Hindlimb muscle (tissue), 1 donor: ENCODE results near the gene UMODL1. TPM values are rescaled to one million over a fixed set of nuclear protein-coding genes. Genes with fewer than 3 reads are reported as not detected.

ENCODE experiments used
- DNase-seq: peaks from one replicate; pipeline ENCODE4 v3.0.0-alpha.2; 2013
- polyA plus RNA-seq: library from polyadenylated mRNA; unstranded; fragments of 120-200 nt; gene quantifications from one replicate; pipeline ENCODE4 v1.2.1, GENCODE V29; 2013; ENCODE audit not compliant: insufficient read length

Gene UMODL1
- polyA plus RNA-seq, 1 donor, result not detected

DNA sequence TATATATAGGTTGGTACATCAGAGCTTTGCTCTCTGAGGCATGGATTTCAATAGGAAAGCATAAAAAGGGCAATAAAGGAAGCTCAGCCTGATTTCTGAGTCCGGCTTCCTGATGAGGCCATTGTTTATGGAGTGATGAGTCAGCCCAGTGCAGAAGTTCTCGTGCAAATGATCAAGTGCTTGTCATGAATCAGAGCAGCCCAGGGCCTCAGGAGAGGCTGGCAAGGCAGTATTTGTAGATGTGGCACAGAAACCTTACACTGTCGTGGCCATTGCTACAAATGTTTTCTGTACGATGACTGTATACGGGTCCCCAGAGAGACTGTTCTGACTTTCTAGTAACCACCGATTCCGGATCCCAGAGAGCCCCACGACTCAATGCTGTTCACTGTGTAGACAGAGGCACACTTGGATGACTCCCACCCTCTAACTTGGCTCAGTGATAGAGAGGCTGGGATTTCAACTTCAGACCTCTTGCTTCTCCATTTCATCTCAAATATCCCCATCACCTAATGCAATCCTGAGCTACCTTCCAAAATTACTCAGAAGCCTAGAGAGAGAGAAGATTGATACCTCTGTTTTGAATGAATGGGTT lies 26.8 kb downstream of the UMODL1 start:
- DNase-seq, result peak; percentile 47

DNA sequence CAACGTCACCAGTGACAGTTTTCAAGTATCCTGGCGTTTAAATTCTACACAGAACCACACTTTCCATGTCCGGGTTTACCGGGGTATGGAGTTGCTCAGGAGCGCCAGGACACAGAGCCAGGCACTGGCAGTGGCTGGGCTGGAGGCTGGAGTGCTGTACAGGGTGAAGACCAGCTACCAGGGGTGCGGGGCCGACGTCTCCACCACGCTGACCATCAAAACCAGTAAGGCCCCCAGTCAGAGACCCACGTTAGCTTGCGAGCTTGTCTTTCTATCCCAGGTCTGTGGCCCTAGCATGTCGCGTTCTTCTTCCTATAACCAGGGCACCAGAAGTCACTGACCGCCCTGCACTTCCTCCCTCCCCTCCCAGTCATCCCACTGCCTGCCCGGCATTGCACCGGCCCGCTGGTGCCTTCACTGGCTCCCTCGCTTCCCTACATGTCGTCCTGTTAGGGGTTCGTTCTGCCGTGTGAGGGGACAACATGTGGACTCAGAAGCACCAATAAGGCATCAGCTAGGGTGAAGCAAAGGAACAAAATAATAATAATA lies 27.9 kb downstream of the UMODL1 start:
- DNase-seq, result no peak

DNA sequence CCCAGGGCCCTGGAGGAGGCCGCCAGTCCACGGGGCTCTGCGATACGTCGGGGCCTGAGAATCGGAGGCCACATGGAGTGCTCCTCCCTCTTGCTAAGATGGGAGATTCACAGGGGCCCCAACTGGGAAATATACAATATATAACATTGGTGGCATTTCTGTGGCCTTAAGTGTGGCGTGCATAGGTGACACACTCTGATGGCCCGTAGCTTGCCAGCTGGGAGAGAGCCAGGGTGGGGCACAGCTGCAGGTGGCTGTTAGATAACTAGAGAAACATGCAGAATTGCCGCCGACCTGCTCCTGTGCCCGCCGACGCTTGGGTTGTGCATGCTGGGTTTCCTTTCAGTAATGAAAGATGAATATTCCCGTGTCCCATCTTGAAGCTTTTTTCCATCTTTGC lies 30.1 kb downstream of the UMODL1 start:
- no peak for DNase-seq

DNA sequence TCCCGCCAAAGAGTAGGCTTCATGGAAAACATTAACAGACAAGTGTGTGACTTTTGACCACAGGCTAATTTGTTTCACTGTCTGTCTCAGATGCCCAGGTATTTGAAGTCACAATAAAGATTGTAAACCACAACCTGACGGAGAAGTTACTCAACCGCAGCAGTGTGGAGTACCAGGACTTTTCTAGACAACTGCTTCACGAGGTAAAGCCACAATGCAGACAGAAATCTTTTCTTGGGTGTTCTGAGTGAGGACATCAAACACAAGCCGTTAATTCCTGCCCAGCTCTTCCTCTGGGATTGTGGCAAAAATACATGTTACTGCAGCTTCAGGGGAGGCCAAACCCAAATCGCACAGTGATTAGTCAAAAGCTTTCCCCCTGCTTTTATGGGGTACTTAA lies 31.0 kb downstream of the UMODL1 start:
- DNase-seq, result no peak

DNA sequence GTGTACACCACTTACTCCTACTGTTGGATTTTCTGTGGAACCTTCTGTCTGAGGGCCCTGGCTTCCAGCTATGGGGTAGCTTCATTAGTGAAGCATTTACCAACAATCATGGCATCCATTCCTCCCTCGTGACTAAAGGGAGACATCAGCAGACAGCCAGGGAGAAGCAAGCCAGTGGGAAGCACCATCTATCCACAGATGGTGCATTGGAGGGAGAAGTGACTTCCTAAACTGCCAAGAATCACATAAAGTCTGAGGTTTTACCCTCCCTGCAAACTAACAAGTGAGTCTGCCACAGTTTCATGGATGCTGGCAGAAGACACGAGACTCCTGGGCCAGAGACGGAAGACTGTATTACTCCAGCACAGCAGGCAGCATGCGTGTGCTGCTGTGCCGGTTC lies 31.4 kb downstream of the UMODL1 start:
- DNase-seq, result no peak

DNA sequence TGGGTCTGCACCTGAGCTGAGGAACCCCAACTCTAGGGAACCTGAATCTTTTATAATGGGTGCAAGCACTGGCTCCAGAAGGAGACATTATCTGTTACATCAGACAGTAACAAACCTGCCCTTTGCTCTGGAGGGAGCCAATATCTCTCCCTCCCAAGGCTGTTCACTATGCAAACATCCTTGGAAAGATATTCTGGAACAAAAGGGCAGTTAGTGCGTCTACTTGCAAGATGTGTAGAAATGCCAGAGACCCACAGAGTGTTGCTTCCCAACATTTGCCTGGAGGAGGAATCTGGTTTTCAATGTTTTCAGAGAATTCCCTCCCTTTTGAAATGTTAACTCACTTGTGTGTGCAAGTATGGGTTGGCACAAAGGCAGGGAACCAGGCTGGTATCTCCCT lies 31.9 kb downstream of the UMODL1 start:
- no peak for DNase-seq

DNA sequence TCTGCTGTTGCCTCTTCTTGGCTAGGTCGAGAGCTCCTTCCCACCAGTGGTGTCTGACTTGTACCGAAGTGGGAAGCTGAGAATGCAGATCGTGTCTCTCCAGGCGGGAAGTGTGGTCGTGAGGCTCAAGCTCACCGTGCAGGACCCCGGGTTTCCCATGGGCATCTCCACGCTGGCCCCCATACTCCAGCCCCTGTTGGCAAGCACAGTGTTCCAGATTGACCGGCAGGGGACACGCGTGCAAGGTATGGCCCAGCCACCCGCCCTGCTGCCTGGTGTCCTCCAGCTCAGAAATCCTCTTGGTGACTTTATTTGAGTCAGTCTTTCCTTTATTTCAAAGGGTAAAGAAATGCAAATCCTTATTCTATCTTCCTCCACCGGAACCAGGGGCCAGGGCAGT lies 32.7 kb downstream of the UMODL1 start:
- no peak for DNase-seq

DNA sequence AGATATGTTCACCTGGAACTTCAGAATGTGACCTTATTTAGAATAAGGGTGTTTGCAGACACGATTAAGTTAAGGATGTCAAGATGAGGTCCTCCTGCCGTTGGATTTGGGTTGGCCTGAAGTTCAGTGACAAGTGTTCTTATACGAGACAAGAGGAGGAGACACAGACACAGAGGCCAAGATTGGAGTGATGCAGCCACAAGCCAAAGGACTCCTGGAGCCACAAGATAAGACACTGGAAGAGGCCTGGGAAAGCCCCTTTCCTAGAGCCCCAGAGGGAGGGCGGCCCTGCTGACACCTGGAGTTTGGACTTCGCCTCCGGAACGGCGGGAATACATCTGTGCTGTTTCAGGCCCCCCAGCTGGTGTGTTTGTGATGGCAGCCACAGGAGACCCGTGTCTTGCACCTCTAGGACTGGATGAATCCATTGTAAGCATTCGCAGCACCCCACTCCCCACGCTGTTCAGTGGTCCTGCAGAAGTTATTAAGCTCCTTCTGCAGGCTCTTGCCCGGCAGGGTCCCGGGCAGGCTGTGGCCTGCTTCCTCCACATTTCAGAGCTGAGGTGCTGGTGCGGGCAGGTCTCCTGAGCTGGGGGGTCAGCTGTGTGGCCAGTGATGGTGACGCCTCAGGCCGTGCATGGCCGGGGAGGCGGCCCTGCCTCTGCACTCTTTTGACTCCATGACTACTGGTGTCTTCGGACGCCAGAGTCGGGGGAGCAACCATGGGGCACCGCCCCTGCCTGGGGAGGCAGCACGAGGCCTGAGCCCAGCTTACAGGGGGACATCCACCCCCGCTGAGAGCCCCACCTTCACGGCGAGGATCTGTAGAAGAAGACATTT lies 34.6 kb downstream of the UMODL1 start:
- no peak for DNase-seq

DNA sequence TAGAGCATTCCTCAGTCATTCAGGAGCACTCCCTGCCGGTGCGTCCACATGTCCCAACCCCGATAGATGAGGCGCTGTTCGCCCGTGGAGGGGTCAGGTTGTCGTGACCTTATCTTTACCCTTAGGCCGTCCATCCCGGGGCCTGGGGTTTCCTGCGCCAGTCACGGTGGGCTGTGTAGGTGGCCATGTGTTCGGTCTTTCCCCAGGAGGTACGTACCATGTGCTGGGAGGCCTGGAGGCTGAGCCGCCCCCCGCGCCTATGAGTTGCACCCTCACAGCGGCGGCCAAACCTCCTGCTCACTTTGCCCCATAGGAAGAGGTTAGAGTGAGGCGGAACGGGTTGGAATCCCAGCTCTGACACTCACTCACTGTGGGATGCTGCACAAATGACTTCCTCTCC lies 35.3 kb downstream of the UMODL1 start:
- no peak for DNase-seq

DNA sequence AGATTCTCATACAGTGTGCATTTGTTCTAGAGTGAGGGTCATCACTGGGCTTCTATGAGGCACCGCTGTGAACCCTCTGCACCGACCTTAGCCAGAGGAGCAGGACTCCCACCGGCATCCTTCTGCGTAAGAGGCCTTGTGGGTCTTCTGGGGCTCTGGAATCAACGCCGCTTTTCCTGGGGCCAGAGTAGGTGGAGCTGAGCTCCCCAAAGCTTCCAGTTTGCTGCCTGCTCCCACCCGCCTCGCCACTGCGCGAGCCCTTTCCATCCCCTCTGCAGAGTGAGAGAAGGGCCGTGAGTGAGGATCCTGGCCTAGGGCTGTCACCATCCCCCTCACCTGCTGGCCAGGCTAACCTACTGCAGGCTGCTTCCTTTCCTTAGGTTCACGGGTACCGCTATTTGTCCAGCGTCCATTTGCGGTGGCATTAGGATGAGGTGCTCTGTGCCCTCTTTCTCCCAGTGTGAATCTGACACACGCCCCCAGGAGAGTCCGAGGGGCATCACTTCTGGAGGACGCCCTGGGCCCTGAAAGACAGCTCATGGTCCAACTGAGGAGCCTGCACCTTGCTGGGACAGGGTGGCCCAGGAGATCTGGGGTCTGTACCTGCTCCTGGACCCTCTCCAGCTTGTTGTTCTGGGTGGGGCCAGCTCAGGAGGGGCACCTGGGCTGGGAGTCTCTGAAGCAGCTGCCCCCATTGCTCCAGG lies 36.2 kb downstream of the UMODL1 start:
- DNase-seq, result no peak

DNA sequence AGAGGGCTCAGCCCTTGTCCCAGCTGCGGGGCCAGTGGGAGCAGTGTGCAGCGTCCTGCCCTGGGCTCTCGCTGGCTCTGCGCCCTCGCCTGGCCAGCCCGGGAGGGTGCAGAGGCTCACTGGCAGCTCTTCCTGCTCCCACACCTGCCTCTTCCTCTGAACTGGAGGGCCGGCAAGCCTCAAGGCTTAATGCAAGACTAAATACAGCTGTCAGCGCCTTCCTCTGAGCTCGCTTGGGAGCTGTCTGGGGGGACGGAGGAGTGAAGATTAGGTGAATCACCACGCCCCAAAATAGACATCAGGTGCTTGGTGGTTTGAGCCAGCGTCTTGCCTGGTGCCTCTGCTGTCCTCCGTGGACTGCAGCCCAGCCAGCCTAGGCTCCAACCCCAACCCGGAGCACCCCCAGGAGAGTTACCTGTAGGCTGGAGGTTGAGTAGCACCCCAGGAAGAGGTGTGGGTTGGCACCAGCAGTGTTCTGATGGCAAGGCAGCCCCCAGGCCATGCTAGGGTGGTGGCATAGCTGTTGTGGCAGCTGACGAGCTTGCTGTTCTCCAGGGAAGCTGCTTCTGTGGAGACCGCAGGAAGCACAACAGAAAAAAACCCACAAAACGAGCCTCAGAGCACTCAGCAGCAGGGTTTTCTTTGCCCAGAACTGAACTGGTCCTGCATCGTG lies 36.9 kb downstream of the UMODL1 start:
- no peak for DNase-seq

DNA sequence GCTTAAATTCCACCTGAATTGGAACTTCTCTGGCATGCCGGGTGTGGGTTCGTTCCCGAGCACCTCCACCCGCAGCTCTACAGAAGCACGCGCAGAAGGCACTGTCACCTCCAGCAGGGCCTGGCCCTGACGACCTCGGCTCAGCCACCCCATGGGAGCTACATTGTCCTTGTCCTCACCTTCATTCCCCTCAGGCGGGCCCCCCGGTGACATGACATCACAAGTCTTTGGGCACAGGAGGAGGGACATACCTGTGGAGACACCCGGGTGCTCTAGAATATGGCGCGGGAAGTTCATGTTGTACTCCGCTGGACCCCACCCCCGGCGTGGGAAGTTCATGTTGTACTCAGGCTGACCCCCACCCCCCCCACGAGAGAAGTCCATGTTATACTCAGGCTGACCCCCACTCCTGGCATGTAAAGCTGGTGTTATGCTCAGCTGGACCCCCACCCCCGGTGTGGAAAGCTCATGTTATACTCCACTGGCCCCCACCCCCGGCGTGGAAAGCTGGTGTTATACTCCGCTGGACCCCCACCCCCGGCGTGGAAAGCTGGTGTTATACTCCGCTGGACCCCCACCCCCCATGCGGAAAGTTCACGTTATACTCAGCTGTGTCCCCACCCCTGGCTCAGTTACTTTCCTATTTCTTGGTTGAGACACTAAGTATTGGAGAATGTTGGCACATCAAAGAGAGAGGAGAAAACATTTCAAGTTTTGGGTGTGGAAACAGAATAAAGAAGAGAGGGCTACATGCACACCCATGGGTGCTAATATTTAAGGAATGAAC lies 37.6 kb downstream of the UMODL1 start:
- no peak for DNase-seq

DNA sequence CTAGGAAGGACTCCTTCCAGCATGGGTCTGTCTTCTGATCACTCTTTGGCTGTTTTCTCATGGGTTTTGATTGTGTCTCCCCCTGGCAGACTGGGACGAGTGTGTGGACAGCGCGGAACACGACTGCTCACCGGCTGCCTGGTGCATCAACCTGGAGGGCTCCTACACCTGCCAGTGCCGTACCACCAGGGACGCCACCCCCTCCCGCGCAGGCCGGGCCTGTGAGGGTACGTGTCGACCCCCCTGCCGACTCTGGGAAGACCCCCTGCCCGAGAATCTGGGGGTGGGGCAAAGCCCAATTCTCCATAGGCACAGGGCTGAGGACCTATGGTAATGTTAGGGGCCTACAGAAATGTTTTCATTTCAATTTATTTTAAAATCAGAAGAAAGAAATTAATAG lies 38.4 kb downstream of the UMODL1 start:
- no peak for DNase-seq

DNA sequence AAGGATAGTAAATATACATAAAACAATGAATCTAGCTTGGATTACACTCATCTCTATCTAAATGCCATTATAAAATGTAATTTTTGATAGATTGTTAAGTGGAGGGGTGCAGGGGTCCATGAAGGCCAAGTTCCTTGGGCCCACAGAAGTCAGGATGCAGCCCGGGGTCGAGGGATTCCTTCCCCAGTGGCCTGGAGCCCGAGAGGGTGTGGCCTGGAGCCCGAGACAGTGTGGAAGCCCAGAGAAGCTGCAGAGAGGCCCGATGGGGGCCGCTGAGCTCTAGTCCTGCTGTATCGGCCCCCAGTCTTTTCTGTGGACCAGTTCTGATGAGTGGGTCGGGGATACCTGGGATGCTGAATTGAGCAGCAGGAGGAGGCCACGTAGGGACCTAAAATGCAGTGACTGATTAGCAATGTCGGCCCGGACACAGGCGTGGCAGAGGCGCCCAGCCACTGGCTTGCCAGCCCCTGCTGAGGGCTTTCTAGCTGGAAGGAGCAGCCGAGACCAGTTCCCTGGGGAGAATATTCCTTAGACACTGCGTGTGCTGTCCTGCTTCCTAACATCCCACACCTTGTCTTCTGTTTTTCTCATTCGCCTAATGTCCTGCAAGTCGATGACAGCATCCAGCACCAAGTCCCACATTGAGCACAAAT lies 38.9 kb downstream of the UMODL1 start:
- DNase-seq, result no peak

DNA sequence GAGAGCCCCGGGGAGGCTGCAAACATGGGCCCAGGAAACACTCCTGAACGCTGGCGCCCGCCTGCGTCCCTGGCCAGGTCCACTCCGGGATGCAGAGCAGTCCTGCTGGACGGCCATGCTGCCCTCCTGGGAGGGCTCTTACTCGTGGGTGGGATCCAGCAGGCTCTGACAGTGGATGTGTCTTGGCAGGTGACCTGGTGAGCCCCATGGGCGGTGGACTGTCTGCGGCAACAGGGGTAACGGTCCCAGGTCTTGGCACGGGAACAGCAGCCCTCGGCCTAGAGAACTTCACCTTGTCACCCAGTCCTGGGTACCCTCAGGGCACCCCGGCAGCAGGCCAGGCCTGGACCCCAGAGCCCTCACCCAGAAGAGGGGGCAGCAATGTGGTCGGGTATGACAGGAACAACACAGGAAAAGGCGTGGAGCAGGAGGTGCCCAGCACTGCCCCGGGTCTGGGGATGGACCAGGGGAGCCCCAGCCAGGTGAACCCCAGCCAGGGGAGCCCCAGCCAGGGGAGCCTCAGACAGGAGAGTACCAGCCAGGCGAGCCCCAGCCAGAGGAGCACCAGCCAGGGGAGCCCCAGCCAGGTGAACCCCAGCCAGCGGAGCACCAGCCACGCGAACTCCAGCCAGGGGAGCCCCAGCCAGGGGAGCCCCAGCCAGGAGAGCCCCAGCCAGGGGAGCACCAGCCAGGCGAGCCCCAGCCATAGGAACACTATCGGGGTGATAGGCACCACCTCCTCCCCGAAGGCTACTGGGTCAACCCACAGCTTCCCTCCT lies 39.8 kb downstream of the UMODL1 start:
- DNase-seq, result no peak

DNA sequence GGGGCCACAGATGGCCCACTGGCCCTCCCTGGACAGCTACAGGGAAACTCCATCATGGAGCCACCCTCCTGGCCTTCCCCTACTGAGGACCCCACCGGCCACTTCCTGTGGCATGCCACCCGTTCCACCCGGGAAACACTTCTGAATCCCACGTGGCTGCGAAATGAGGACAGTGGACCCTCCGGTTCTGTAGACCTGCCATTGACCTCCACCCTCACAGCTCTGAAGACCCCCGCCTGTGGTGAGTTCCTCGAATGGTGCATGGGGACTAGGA lies 40.3 kb downstream of the UMODL1 start:
- no peak for DNase-seq

DNA sequence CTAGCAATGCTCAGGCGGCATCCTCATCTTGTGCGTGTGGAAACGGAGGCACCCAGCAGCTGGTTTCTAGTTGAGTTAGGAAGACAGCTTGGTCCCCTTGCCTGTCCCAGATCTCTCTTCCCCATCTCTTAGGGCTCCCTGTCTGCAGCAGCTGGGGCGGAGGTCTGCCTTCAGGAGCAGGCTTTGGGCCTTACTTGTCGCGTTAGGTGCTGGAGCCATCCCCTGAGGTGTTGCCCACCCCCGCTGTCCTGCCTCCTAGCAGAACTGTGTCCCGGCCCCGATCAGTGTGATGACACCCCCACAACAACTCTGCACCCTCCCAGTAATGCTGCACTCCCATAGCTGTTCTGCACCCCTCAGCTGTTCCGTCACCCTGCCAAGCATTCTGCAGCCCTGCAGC lies 40.7 kb downstream of the UMODL1 start:
- DNase-seq, result no peak

DNA sequence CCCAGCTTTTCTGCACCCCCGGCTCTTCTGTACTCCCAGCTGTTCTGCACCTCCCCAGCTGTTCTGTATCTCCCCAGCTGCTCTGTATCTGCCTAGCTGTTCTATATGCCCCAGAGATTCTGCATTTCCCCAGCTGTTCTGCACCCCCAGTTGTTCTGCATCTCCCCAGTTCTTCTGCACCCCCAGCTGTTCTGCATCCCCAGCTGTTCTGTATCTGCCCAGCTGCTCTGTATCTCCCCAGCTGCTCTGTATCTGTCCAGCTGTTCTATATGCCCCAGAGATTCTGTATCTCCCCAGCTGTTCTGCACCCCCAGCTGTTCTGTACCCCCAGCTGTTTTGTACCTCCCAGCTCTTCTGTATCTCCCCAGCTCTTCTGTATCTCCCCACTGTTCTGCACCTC lies 41.1 kb downstream of the UMODL1 start:
- DNase-seq, result no peak

DNA sequence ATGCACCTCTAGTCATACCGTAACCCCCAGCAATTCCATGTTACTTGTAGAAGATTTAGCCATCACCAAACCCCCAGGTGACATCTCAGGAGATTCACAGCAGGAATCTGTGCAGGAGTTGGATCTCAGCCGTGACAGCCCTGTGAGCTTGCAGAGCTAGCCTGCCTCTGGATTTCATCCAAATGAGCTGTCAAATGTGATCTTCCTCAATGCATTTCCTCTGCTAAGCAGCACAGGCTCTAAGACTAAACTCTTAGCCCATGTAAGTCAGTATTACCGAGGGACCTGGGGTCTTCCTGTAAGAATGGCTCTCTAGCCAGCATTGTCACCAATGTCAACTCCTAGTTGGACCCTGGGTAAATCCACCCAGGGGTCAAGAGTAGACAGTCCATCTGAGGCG lies 41.7 kb downstream of the UMODL1 start:
- DNase-seq, result no peak

DNA sequence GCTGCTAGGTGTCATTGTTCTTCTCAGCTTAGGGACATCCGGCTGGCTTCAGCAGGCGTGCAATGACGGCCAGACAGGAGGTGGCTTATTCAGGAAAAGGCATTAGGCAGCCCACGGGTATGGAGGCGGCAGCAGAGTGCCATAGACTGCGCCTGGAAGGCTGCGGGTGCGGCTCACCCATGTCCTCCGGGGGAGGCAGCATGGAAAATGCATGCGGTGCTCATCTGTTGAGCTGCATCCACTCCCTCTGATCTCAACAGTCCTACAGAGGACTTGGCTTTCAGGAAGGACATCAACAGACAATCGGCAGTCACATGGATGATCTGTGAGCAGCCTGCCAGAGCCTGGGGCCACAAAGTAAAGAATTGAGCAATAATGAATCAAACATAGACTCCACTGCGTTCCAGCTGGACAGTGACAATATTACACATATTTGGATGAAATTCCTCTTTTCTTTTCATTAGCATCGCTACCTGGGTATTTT lies 42.9 kb downstream of the UMODL1 start:
- peak; percentile 51 for DNase-seq

DNA sequence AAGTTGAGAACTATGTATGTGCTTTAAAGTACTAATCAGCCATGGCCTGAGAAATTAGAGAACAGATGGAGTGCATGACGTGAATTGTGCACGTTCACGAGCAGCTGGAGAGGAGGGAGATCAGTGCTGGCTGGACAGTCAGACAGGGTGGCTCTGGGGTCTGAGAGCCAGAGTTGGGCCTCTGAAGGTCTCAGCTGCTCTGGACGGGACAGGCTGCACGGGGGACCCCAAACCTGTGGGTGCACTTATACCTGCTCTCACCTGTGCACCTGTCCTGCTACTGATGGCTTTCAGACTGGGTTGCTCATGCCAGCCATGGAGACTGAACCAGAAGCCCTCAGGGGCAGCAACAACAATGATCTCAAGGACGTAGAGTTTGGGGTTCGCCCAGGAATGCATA lies 43.5 kb downstream of the UMODL1 start:
- no peak for DNase-seq
